SK-N-SH (cell line): ENCODE results near the gene CALN1.

ENCODE experiments used
- CTCF ChIP-seq: fragments of 200-600 bp; sonication (generic); IDR thresholded peaks from 2 replicates; pipeline ENCODE4 v1.6.1; 2017; ENCODE audit warnings: antibody characterized with exemption, mild to moderate bottlenecking, moderate library complexity
- POLR2AphosphoS5 ChIP-seq: IDR thresholded peaks from 2 replicates; pipeline ENCODE4 v1.6.1; 2012; ENCODE audit warnings: low read depth, low read length
- SIN3A ChIP-seq: IDR thresholded peaks from 2 replicates; pipeline ENCODE4 v1.6.1; 2012; ENCODE audit warnings: low read depth, mild to moderate bottlenecking, low read length, moderate library complexity, borderline replicate concordance

- TF ChIP-seq POLR2AphosphoS5: no peak
- TF ChIP-seq SIN3A: no peak
- TF ChIP-seq CTCF: no peak
Measured at GRCh38 chr7:71854546-71855397, 557.4 kb downstream of the CALN1 start.
